ENCODE results near the gene TRPT1.

TRPT1 gene

GRCh38 chr11:64231546-64231945, 5.6 kb upstream of the TRPT1 start:
- DNase-seq (ENCODE audit: low spot score), result no peak
- TF ChIP-seq CTCF (IDR thresholded peaks at IDR 0.05; ENCODE audit: extremely low read depth, missing control alignments), result no peak

GRCh38 chr11:64230985-64231365, 5.0 kb upstream of the TRPT1 start:
- no peak for DNase-seq (ENCODE audit: low spot score)
- TF ChIP-seq CTCF (IDR thresholded peaks at IDR 0.05; ENCODE audit: extremely low read depth, missing control alignments), result no peak

- TF ChIP-seq CTCF (IDR thresholded peaks at IDR 0.05; ENCODE audit: extremely low read depth, missing control alignments), result no peak
- DNase-seq (ENCODE audit: low spot score), result peak; percentile 93
Observed at GRCh38 chr11:64230171-64230984, 4.4 kb upstream of the TRPT1 start, which contains the start of gene DNAJC4. TSS of gene DNAJC4 (plus strand) at chr11:64230548. CDS start at chr11:64230855, 307 bp downstream.

- no peak for TF ChIP-seq CTCF (IDR thresholded peaks at IDR 0.05; ENCODE audit: extremely low read depth, missing control alignments)
- no peak for DNase-seq (ENCODE audit: low spot score)
Observed at GRCh38 chr11:64229744-64230170, 3.8 kb upstream of the TRPT1 start.

- TF ChIP-seq CTCF (IDR thresholded peaks at IDR 0.05; ENCODE audit: extremely low read depth, missing control alignments), result no peak
Observed at GRCh38 chr11:64229090-64229743, 3.2 kb upstream of the TRPT1 start.

GRCh38 chr11:64227405-64227956, 1.5 kb upstream of the TRPT1 start:
- no peak for TF ChIP-seq CTCF (IDR thresholded peaks at IDR 0.05; ENCODE audit: extremely low read depth, missing control alignments)
- DNase-seq (ENCODE audit: low spot score), result no peak

More at GRCh38 chr11:64229090-64229743, 3.2 kb upstream of the TRPT1 start:
- DNase-seq (ENCODE audit: low spot score), result no peak

GRCh38 chr11:64226507-64227051, 593 bp upstream of the TRPT1 start:
- no peak for TF ChIP-seq CTCF (IDR thresholded peaks at IDR 0.05; ENCODE audit: extremely low read depth, missing control alignments)
- DNase-seq (ENCODE audit: low spot score), result peak; percentile 86
